K562 (cell line): ENCODE results near the gene METTL25B. TPM values are rescaled to one million over a fixed set of nuclear protein-coding genes. Genes with fewer than 3 reads are reported as not detected.
A peak's percentile ranks its signal among the peaks of the same experiment; 100 is the strongest.

Experiments used
- ATF7 ChIP-seq: fragments of 450-650 bp; IDR thresholded peaks from 2 replicates; pipeline ENCODE4 v1.7.1; 2014; ENCODE audit warnings: mild to moderate bottlenecking, moderate library complexity
- CBFA2T3 ChIP-seq: fragments of 450-650 bp; IDR thresholded peaks from 2 replicates; pipeline ENCODE4 v1.6.1; 2017
- CBX1 ChIP-seq: sonication (generic); IDR thresholded peaks from 2 replicates; pipeline ENCODE4 v1.6.1; 2016; ENCODE audit warnings: antibody characterized with exemption, low read depth, mild to moderate bottlenecking
- MGA ChIP-seq: fragments of 450-650 bp; IDR thresholded peaks from 2 replicates; pipeline ENCODE4 v1.6.1; 2016; ENCODE audit warnings: mild to moderate bottlenecking, moderate library complexity
- NR4A1 ChIP-seq, 2 experiments: fragments of 250-450 bp in 1 of 2; fragments of 450-650 bp in 1 of 2; sonication (Bioruptor Pico) in 1 of 2; IDR thresholded peaks; 2 replicates each; pipeline versions ENCODE4 v1.4.0 to v1.6.1; 2016 to 2020; ENCODE audit warnings: mild to moderate bottlenecking in 2 of 2, missing compliant biosample characterization in 1 of 2, missing genetic modification characterization in 1 of 2, moderate library complexity in 1 of 2
- NRF1 ChIP-seq, 2 experiments: fragments of 450-650 bp; IDR thresholded peaks in 1 of 2; conservative IDR thresholded peaks in 1 of 2; 2 replicates each; pipeline ENCODE4 v1.6.1; 2014; ENCODE audit warnings: mild to moderate bottlenecking in 2 of 2
- POLR2B ChIP-seq: fragments of 450-650 bp; IDR thresholded peaks from 2 replicates; pipeline ENCODE4 v1.6.1; 2018; ENCODE audit warnings: low read depth; ENCODE audit not compliant: partially characterized antibody
- TAL1 ChIP-seq: fragments of 450-650 bp; IDR thresholded peaks from 2 replicates; pipeline ENCODE4 v1.6.1; 2016; ENCODE audit warnings: mild to moderate bottlenecking
- TCF7 ChIP-seq: sonication (generic); IDR thresholded peaks from 2 replicates; pipeline ENCODE4 v1.6.1; 2016; ENCODE audit warnings: antibody characterized with exemption, borderline replicate concordance
- ZFP91 ChIP-seq: sonication (generic); formaldehyde crosslinking; IDR thresholded peaks from 2 replicates; pipeline ENCODE4 v1.8.0; 2022; ENCODE audit warnings: mild to moderate bottlenecking, missing genetic modification reagents
- ZNF280B ChIP-seq: fragments of 250-450 bp; sonication (Bioruptor Pico); IDR thresholded peaks from 2 replicates; pipeline ENCODE4 v1.5.1; 2021; ENCODE audit warnings: mild to moderate bottlenecking
- ZNF408 ChIP-seq: fragments of 250-450 bp; sonication (Bioruptor Pico); IDR thresholded peaks from 2 replicates; pipeline ENCODE4 v1.4.0; 2020; ENCODE audit warnings: low read depth, mild to moderate bottlenecking, moderate library complexity
- polyA plus RNA-seq, 8 experiments: library from polyadenylated mRNA; depleted of rRNA in 4 of 8; stranded (reverse) in 5 of 8; unstranded in 3 of 8; fragments of >200 nt; fragmentation: Nextera tagmentation in 2 of 8; fragmentation: Illumina TruSeq in 1 of 8; extraction: Ambion mirVana in 2 of 8; extraction: Trizol in 1 of 8; gene quantifications; 2 replicates each; pipeline versions ENCODE4 v1.2.1 to v1.2.3, GENCODE V29; 2011 to 2014; ENCODE audit warnings: inconsistent platforms in 1 of 8, missing spikeins in 1 of 8
- total RNA-seq, 7 experiments: library from RNA; depleted of rRNA in 6 of 7; stranded (reverse); fragments of >200 nt in 6 of 7; fragmentation: Illumina TruSeq in 2 of 7; extraction: Trizol in 2 of 7; gene quantifications; 2 replicates each; pipeline versions ENCODE4 v1.2.1 to v1.2.3, GENCODE V29; 2011 to 2021; ENCODE audit warnings: low replicate concordance in 1 of 7

Gene METTL25B
- total and polyA plus RNA-seq, 9 of the 15 experiments (the other 6 are each of a cell fraction or from before 2014, with no cell fraction given): 7.7 to 48.3 (median 33.1) TPM

GRCh38 chr1:156772728-156773497 is 44.6 kb downstream of the METTL25B start (continued):
- no peak for TF ChIP-seq ZFP91
- no peak for TF ChIP-seq TCF7
- TF ChIP-seq ZNF280B: no peak
- no peak for TF ChIP-seq ZNF408 (CRISPR knock-in tag)
- TF ChIP-seq NR4A1 (CRISPR knock-in tag; IDR thresholded peaks at IDR 0.05): no peak
- no peak for TF ChIP-seq NR4A1 (tag; IDR thresholded peaks at IDR 0.05)
- no peak for TF ChIP-seq ATF7
- no peak for TF ChIP-seq MGA
- peak; percentile 85 for TF ChIP-seq CBFA2T3
- TF ChIP-seq CBX1: no peak
- no peak for TF ChIP-seq POLR2B
- TF ChIP-seq TAL1: peak; percentile 58
- 0 out of 4 replicates have a peak, but pooled peaks of 1 of the 2 experiments have one; percentile 9 for TF ChIP-seq NRF1 (conservative IDR thresholded peaks at IDR 0.05 in 1 of 2, IDR thresholded peaks at IDR 0.05 in 1 of 2)
